ENCODE data around the gene KIF5A. TPM values are rescaled to one million over a fixed set of nuclear protein-coding genes. Genes with fewer than 3 reads are reported as not detected.

The KIF5A gene
- total RNA-seq, 3 donors from 2014 or later: 0.61 to 9.1 (median 1.2) TPM

DNA sequence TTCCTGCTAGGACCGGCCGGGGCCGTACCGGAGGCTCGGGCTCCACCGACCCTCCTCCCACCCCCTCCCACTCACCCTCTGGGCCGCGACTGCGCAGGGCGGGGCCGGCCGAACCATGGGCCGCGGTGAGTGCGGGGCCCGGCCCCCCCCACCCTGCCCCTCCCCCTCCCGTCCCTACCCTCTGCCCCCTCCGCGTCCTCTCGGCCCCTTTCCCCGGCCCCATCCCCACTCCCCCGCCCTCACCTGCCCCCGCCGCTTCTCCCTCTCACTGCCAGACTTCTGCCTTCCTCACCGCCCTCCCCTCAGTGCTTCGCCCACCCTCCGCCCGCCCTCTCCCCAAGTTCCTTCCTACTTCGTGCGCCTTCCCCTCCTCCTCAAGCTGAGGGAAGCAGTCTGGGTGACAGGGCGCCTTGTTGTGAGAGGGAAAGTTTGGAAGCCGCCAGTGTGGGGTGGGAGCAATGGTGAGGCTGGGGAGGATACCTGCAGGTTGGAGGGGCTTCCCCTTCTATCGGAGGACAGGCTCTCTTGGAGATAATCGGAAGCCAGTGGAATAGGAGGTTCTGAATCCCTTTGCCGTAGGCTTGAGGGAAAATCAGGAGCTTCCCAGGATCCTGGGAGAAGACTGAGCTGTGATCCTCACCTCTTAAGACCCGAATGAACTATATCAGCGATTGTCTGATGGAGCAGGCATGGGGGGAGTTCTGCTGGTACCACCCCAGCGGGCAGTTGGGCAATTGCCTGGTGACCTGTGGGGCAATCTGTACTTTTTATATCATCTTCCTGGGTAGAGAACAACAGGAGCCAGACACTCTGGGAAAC lies 26.7 kb upstream of the KIF5A start:
- peak overlapping the region; percentile 65 for H3K4me3 ChIP-seq
- DNase-seq: peak; percentile 60 to 84 (median 74)
- peaks cover 44% of the 10 kb centered on the region for H3K4me1 ChIP-seq (ENCODE audit: low read depth)
- intact Hi-C loops (cut with DNase I, micrococcal nuclease): no loop called here
- TF ChIP-seq, protein P1, sequence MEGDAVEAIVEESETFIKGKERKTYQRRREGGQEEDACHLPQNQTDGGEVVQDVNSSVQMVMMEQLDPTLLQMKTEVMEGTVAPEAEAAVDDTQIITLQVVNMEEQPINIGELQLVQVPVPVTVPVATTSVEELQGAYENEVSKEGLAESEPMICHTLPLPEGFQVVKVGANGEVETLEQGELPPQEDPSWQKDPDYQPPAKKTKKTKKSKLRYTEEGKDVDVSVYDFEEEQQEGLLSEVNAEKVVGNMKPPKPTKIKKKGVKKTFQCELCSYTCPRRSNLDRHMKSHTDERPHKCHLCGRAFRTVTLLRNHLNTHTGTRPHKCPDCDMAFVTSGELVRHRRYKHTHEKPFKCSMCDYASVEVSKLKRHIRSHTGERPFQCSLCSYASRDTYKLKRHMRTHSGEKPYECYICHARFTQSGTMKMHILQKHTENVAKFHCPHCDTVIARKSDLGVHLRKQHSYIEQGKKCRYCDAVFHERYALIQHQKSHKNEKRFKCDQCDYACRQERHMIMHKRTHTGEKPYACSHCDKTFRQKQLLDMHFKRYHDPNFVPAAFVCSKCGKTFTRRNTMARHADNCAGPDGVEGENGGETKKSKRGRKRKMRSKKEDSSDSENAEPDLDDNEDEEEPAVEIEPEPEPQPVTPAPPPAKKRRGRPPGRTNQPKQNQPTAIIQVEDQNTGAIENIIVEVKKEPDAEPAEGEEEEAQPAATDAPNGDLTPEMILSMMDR (IDR thresholded peaks at IDR 0.05): no peak
- ATAC-seq: peak; percentile 0
- H3K9me3 ChIP-seq: no peaks in the 10 kb centered on the region
- peaks cover 5% of the 10 kb centered on the region for H3K36me3 ChIP-seq (ENCODE audit: low read depth)

DNA sequence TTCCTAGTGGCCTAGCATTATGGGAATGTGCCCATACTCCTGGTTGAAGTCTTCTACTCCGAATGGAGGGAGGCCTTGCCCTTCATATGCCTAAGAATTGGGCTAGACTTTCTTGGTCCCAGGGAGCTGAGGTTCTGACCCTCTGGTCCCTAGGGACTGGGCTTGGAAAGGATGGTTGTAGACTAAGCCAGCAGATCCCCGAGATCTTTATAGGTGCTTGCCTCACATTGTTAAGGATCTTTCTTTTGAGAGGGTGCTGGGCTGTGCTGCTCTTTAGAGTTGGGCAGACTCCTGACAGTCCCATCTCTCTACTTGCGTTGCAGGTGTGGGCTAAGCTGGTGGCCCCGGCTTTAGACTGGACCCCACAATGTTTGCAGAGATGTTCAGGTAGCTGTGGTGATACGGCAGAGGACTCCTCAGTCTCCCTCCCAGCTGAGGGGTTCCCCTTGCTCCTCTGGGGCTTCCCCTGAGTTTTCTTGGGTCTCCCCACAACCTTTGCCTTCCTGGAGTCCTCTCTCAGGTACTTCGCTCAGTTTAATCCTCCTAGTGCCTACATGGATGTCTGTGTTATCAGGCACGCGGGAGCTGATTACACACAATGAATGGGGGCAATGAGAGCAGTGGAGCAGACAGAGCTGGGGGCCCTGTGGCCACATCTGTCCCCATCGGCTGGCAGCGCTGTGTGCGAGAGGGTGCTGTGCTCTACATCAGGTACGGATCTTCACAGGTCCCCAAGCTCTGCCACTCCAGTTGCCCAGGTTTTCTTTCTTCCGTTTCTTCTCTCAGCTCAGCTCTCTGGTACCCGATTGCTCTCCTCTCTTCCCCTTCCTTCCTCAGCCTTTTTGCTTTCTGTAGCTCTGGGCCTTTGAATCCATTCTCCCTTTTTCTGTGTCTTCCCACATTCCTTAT lies 25.9 kb upstream of the KIF5A start:
- ATAC-seq: no peak
- intact Hi-C loops (cut with DNase I, micrococcal nuclease): no loop called here
- TF ChIP-seq, protein P1 (IDR thresholded peaks at IDR 0.05): no peak
- Histone ChIP-seq H3K36me3 (ENCODE audit: low read depth) (peaks cover 9% of the 10 kb centered on the region), H3K4me3 (no peak overlapping the region), H3K9me3 (no peaks in the 10 kb centered on the region), H3K4me1 (ENCODE audit: low read depth) (peaks cover 35% of the 10 kb centered on the region)
- no peak for DNase-seq

DNA sequence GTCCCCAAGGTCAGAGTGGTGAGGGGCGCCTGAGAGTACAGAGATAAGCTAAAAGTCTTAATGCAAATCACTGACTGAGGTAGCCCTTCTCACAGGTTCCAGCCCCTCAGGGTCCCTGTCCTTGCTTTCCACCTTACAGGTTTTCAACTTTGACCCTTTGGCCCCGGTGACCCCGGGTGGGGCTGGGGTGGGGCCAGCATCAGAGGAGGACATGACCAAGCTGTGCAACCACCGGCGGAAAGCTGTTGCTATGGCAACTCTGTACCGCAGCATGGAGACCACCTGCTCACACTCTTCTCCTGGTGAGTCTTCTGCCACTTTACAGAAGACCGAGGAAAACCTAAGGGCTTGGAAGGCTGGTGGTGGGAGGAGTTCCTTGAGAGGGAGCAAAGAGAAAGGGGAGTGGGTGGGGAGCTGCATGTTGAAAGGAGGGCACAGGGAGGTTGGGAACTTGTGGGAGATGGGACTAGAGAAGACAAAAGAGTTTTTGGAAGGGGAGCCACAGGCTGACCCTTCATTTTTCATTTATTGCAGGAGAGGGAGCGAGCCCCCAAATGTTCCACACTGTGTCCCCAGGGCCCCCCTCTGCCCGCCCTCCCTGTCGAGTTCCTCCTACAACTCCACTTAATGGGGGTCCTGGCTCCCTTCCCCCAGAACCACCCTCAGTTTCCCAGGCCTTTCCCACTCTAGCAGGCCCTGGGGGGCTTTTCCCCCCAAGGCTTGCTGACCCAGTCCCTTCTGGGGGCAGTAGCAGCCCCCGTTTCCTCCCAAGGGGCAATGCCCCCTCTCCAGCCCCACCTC lies 24.8 kb upstream of the KIF5A start:
- peaks cover 9% of the 10 kb centered on the region for H3K36me3 ChIP-seq (ENCODE audit: low read depth)
- H3K4me3 ChIP-seq: no peak overlapping the region
- H3K9me3 ChIP-seq: no peaks in the 10 kb centered on the region
- intact Hi-C loops (cut with DNase I, micrococcal nuclease): no loop called here
- no peak for ATAC-seq
- DNase-seq: peak in 1 of 3 donors; percentile 59
- TF ChIP-seq, protein P1 (IDR thresholded peaks at IDR 0.05): no peak
- peaks cover 28% of the 10 kb centered on the region for H3K4me1 ChIP-seq (ENCODE audit: low read depth)

DNA sequence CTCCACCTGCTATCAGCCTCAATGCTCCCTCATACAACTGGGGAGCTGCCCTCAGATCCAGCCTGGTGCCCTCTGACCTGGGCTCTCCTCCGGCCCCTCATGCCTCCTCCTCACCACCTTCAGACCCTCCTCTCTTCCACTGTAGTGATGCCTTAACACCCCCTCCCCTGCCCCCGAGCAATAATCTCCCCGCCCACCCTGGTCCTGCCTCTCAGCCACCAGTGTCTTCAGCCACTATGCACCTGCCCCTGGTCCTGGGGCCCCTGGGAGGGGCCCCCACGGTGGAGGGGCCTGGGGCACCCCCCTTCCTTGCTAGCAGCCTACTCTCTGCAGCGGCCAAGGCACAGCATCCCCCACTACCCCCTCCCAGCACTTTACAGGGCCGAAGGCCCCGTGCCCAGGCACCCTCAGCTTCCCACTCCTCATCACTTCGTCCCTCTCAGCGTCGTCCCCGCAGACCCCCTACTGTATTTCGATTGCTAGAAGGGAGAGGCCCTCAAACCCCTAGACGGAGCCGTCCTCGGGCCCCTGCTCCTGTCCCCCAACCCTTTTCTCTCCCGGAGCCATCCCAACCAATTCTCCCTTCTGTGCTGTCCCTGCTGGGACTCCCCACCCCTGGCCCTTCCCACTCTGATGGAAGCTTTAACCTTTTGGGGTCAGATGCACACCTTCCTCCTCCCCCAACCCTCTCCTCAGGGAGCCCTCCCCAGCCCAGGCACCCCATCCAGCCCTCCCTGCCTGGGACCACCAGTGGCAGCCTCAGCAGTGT lies 24.0 kb upstream of the KIF5A start:
- intact Hi-C loops (cut with DNase I, micrococcal nuclease): no loop called here
- TF ChIP-seq, protein P1 (IDR thresholded peaks at IDR 0.05): no peak
- Histone ChIP-seq H3K4me1 (ENCODE audit: low read depth) (peaks cover 28% of the 10 kb centered on the region), H3K9me3 (no peaks in the 10 kb centered on the region), H3K36me3 (ENCODE audit: low read depth) (peaks cover 9% of the 10 kb centered on the region), H3K4me3 (no peak overlapping the region)
- ATAC-seq (no peak), DNase-seq (no peak)

Data from mucosa of descending colon (tissue), 3 donors.